Iris pigment epithelial cell (primary cell): Measurements from ENCODE around the gene CAMTA1.

Experiments used
- DNase-seq: peaks from one replicate; pipeline ENCODE4 v3.0.0-alpha.2; 2011; ENCODE audit warnings: low read depth

Gene CAMTA1

GRCh38 chr1:7477593-7477992 lies 692.3 kb downstream of the CAMTA1 start:
- DNase-seq = no peak

DNA sequence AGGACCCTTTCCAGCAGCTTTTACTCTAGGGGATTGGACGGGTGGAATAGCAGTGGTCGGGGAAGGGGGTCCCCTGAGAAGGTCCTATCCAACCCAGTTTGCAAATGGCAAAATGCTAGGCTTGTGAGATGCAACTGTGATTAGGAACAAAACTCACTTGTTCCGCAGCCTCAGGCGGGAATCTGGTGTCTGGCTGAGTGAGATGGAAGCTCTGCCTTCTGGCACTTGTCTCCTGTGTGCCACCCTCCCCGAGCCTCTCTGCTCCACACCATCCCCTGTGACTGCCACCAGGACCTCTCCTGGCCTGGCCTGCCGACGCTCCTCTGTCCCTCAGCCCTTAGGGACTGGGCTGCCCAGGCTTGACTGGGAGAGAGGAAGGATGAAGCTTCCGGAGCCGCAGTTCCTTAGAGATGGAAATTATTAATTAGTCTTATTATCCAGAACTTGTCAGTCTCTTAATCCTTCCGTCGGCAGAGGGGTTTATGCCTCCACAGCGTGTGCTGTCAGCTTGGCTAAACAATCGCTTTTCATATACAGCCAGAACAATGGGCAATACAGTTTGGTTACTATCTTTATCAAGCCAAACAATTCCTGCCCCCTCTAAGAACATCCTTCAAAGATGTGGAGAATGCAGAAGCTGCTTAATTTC lies 693.0 kb downstream of the CAMTA1 start:
- DNase-seq = no peak

DNA sequence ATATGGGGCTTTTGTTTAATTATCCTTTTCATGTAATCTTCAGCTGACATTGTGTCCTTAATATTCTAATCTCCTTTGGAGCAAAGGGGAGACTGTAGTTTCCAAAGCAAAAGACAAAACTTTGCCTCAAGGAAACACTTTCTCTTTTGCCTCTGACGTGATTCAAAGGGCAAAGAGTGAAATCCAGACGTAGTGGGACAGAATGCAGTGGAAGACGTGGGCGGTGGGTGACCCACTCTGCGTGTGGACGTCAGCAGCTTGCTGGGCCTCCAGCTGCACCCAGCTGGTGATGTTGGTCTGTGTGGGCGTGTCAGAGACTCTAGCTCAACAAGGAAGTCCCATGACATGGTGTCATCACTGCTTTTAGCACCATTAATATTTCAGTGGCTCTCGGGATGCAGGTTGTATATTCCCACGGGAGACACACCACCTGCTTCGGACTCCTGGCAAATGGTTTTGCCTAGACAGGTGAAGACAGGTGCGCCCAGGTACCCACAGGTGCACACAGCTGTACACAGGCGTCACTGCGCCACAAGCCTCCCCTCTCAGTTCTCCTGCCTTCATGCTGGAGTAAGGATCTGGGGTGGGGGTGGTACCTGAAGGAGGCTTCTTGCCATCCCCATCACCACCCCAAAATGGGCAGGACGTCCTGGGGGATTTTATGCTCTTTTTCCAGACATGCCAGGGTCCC lies 693.7 kb downstream of the CAMTA1 start:
- peak; percentile 90 for DNase-seq

DNA sequence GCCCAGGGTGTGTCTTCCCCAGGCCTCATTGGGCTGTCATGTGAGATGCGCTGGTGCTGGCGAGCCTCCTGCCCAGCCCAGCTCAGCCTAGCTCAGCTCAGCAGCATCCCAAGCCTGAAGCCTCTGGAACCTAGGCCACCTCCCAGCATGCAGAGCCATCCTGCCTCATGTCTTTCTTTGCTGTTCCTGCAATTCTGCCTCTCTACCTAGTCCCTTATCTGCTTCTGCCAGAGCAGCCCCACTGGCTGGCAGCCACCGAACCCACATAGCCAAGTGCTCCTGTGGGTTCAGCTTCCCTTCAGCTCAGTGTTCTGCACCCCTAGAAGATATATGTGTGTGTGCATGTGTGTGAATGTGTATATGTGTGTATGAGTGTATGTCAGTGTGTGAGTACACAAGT lies 694.3 kb downstream of the CAMTA1 start:
- no peak for DNase-seq

- no peak for DNase-seq
These were observed 695.9 kb downstream of the CAMTA1 start for GRCh38 chr1:7481194-7481593.

DNA sequence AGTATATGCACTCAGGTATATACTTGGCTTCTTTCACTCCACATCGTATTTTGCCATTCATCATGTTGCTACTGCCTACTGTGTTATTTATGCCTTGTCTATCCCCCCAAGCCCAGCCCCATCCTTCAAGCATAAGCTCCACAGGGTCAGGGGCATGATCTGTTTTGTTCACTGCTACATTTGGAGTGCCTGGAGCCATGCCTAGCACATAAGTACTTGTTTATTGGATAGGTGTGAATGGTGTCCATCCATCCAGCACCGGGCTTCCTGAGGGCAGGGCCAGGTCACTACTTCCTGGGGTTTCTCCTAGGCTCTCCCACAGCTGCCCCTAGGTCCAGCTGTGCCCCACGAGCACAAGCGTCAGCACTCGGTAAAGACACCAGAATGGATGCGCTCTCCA lies 696.8 kb downstream of the CAMTA1 start:
- DNase-seq = no peak

DNA sequence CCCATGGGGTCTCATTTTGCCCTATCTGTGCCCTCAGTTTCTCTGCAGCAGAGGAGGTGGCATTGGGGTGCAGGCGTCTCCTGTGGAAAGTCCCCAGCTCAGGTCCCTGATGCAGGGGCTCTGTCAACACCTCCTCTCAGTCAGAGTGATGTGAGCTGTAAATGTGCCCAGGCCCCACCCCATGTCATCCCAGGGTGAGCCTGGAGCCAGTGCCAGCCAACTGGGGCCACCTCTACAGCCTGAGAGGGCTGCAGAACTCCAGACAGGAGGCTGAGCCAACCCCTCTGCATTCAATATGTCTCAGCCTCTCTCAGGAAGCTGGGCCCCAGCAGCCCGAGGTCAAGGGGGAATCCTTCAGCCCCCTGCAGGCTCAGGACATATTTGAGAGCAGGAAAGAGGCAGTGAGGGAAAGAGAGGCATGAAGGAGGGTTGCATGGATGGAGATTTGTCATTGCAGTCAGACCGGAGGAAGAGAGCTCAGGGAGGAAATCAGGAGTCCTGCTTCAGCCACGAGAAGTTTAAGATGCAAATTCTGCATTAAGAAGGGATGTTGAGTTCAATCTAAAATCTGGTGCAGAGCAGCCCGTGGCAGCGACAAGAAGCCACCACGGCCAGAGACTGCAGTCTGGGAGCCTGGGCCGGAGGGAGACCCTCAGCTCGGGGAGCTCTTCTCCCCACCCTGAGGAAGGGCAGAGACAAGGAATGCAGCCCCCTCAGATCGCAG lies 697.7 kb downstream of the CAMTA1 start:
- no peak for DNase-seq

DNA sequence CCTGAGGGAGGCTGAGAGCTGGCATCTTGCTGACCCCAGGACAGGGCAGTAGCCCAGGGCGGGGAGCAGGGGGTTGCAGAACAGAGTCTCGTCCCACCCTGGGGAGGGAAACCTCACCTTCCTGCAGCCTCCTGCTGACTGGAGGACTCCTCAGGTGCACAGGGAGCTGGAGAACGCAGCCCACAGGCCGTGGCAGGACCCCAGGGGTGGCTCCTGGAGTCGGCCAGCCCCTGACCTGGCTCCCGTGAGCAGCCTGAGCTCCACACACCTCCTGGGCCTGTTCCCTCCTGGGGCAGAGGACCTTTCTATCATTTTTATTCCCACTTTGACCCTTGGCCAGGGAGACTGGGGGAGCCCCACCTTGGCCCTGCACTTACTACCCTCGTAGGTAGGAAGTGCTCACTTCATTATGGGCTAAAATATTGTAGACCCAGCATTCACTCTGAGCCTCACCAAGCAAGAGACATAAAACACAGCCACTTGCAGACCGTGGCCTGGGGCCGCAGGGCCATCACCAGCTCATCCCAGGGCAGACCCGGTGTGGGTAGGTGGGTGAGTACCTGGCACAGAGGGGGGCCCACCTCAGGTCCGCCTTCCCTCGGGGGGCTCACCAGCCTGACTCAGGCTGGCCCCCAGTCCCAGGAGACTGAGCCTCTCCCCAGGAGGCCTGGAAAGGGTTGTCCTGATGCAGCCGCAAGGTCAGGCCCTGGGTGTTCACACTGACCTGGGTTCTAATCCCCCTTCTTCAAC lies 698.6 kb downstream of the CAMTA1 start:
- DNase-seq = no peak

GRCh38 chr1:7485086-7485780 lies 700.0 kb downstream of the CAMTA1 start:
- DNase-seq = no peak

DNA sequence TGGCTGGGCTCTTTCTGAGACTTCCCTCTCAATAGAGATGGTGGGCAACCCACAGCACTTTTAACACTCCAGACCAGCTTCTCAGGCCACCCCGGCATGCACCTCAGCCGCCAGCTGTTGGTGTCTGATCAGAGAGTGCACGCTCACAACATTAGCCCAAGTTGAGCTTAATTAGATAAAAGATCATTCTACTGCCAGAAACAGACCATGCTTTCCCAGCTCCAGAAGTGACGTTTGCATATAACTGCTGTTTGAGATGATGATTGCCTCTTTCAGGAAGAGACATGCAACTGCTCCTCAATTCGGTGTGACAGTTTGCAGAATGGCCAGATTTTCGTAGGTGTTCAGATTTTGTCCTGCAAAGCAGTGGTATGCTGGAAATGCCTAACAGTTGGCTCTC lies 700.6 kb downstream of the CAMTA1 start:
- DNase-seq = no peak

GRCh38 chr1:7487766-7488474 lies 702.7 kb downstream of the CAMTA1 start:
- no peak for DNase-seq

DNA sequence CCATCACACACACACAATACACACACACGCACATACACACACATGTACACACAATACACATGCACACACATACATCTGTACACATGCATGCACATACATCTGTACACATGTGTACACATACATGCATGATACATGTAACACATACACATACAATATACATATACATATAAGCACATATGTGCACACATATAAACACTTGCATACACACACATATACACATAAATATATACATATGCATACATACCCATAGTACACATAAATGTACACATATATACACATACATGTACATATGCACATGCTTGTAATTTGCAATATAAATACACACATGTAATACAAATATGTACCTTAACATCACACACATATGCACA lies 703.2 kb downstream of the CAMTA1 start:
- no peak for DNase-seq

GRCh38 chr1:7489586-7489985 lies 704.3 kb downstream of the CAMTA1 start:
- no peak for DNase-seq

DNA sequence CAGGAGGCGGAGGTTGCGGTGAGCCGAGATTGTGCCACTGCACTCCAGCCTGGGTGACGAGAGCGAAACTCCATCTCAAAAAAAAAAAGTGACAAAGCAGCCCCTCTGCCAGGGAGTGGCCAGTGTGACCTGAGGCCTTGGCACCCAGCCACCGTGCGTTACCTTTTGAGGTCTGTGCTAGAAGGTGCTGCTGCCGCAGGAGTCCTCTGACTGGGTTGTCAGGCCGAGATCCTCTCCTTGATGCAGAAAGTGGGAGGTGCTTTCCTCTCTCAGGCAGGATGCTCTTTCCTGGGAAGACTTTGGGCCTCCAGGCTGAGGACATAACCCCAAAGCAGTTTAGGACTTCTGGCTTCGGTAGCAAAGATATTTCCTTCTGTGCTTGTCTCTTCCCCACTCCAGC lies 705.3 kb downstream of the CAMTA1 start:
- no peak for DNase-seq

DNA sequence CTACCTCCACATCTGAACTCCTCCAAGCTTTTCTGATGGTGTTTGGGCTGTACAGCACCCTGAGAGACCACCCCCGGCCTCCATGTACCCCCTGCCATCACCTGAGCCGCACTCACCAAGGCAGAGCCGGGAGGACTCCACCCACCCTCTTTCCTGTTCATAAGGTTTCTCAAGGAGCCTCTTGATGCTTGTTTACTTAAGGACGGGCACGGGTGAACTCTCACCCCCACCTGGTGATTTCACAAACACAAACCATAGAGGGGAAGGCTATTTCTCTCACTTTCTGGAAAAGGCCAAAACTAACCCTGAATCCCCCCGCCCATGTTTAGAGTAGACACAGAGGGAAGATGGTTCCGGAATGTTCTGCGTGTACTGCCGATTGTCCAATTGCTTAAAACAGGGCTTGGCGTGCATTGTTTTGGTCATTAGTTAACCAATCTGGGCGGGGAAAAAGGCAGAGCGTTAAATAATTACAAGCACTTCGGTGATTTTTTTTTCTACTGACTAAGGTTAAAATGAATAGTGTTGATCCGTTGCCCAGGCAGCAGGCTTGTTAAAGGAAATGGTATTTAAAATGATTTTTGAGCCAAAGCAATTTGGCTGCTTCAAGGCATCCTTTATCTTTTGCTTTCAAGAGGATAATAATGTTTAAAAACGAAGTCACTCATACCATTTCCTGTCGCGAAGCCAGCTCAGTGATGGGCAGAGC lies 706.0 kb downstream of the CAMTA1 start:
- peak; percentile 27 for DNase-seq

GRCh38 chr1:7491818-7492173 lies 706.5 kb downstream of the CAMTA1 start:
- DNase-seq = no peak

DNA sequence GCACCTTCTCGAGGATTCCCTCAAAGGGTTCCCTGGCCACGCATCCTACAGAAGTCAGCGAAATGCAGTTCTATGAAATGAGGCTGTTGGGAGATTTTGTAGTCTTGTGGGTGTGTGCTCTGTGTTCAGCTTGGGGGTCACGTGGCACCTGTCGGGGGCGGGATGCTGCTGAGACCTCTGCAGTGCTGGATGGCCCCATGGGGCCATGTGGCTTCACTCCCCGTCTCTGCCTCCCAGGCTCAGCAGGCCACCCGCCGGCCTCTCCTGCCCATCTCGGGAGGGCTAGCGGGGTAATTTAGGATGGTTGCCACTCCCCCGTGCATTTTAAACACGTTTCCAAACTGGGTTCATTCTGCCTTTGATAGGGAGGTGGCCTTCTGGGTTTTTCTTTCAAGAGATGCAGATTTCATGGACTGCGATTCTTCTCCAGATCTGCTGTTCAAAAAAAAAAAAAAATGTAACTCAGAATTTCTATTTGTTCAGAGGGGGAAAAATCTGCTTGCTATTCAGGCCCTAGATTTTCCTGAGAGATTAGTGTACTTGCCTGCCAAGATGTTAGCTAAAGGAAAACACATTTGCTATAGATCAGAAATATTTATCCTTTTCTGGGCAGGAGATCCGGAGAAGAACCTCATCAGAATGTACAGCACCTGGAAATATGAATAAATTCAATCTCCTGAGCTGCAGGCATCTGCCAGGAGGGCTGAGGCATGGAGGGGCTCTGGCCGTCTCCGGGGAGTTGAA lies 708.6 kb downstream of the CAMTA1 start:
- no peak for DNase-seq

- no peak for DNase-seq
These were observed 710.7 kb downstream of the CAMTA1 start for GRCh38 chr1:7495962-7496361.

DNA sequence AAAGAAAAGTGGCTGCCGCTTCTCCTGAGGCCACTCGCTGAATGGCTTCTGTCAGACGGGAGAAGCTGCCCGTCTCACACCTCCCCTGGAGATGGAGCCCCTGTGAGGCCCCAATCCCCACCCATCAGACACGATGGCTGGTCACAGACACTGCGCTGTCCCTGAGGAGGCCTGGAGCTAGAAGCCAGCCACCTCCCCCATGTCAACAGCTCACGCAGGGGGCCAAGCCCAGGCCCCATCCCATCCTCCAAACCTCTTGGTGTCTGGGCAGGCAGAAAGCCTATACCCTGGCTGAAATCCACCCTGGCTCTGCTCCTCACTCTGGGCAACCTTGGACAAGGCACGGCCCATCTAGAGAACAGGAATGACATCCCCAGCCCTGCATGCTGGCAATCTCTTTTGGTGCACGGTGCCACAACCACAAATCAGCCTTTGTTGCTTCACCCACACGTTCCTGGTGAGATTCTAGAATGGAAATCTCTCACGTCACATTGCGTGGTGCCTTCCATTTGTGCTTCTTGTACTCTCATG lies 711.9 kb downstream of the CAMTA1 start:
- no peak for DNase-seq
